Upper lobe of left lung (tissue), 6 donors: ENCODE measurements around the gene SFXN1. TPM values are rescaled to one million over a fixed set of nuclear protein-coding genes. Genes with fewer than 3 reads are reported as not detected.
"Not testable (repeated sequence)": the region's sequence is repeated elsewhere in the genome, so short reads cannot be mapped to it uniquely, and the experiment has no call there.

Source experiments
- ATAC-seq, 2 donors: fragments of 200-7000 bp; cut with Tn5 transposase; one replicate each; pipeline ENCODE4 v1.9.1; 2022; ENCODE audit warnings: mild to moderate bottlenecking in 2 of 2, moderate library complexity in 2 of 2; ENCODE audit not compliant: low FRiP score in 2 of 2
- DNase-seq, 2 donors: peaks; one replicate each; pipeline ENCODE4 v3.0.0-alpha.2; 2019 to 2020
- H3K27ac ChIP-seq, 4 donors: fragments of 200-600 bp; sonication (generic); one replicate each; pipeline ENCODE4 v1.5.1; 2016 to 2019
- H3K27me3 ChIP-seq, 4 donors: fragments of 200-600 bp; sonication (generic); one replicate each; pipeline ENCODE4 v1.5.1; 2017 to 2019
- H3K36me3 ChIP-seq, 4 donors: fragments of 200-600 bp; sonication (generic); one replicate each; pipeline ENCODE4 v1.5.1; 2016 to 2019
- H3K4me1 ChIP-seq, 4 donors: fragments of 200-600 bp; sonication (generic); one replicate each; pipeline ENCODE4 v1.5.1; 2018 to 2019
- H3K4me3 ChIP-seq, 4 donors: fragments of 200-600 bp; sonication (generic); one replicate each; pipeline ENCODE4 v1.5.1; 2017 to 2019; ENCODE audit warnings: mild to moderate bottlenecking in 2 of 4, moderate library complexity in 1 of 4
- H3K9me3 ChIP-seq, 4 donors: fragments of 200-600 bp; sonication (generic); one replicate each; pipeline ENCODE4 v1.5.1; 2018 to 2019
- EP300 ChIP-seq, 4 donors: sonication (generic); formaldehyde crosslinking; IDR thresholded peaks; one replicate each; pipeline ENCODE4 v1.5.1; 2017; ENCODE audit warnings: antibody characterized with exemption in 4 of 4, control low read depth in 2 of 4
- POLR2A ChIP-seq, 4 donors: fragments of 450-650 bp; IDR thresholded peaks; one replicate each; pipeline ENCODE4 v1.5.1; 2016 to 2017; ENCODE audit warnings: antibody characterized with exemption in 4 of 4, mild to moderate bottlenecking in 2 of 4
- POLR2AphosphoS5 ChIP-seq, 2 donors: sonication (generic); formaldehyde crosslinking; IDR thresholded peaks; one replicate each; pipeline ENCODE4 v1.5.1; 2017; ENCODE audit warnings: antibody characterized with exemption in 2 of 2
- WGBS, 2 donors: methylation state at CpG; one replicate each; pipeline ENCODE4 v1.1.5; 2017 to 2018; 5-methylcytosine and 5-hydroxymethylcytosine counted together
- total RNA-seq, 6 donors: library from RNA; depleted of rRNA in 4 of 6; stranded (reverse); fragments of >200 nt in 4 of 6; gene quantifications; one replicate each; pipeline versions ENCODE4 v1.1.0 to v1.2.1, GENCODE V29; 2016 to 2021
- TF ChIP-seq, protein P1 (sequence below), 6 experiments: fragments of 450-650 bp in 4 of 6; fragments of 200-600 bp in 2 of 6; sonication (generic) in 2 of 6; IDR thresholded peaks; one replicate each; pipeline ENCODE4 v1.5.1; 2016 to 2019; ENCODE audit warnings: antibody characterized with exemption in 6 of 6
- donor health status: DM: no; HTN: no; CAD: no; lungs with moderate emphysema.
- donor health status: DM: no; HTN: yes; CAD: no; lungs with severe emphysema.

The SFXN1 gene
- total RNA-seq, 6 donors from 2014 or later = 5.2 to 47.1 (median 18.3) TPM

DNA sequence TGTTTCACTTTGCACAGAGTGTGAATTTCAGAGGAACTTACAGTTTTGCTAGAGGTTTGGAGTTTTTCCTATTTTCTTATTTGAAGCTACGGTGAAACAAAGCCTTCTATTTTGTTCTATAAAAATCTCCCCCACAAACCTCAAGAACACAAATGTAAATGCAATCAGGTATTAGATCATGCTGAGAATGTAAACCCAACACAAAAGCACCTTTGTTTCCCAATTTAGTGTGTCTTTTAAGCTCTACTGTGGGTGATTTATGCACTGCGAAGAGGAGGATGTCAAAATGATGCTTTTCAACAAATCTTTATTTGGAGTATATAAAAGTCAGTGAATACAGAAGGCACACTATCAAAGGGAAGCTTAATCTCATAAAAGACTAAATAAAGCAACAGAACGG is 30.1 kb upstream of the SFXN1 start:
- Histone ChIP-seq H3K27ac (no peak overlapping the region), H3K4me3 (no peak overlapping the region), H3K4me1 (peaks cover 0 to 17% (median 13%) of the 10 kb centered on the region in 4 donors), H3K27me3 (peaks cover 0 to 18% (median 7%) of the 10 kb centered on the region in 4 donors), H3K36me3 (no peaks in the 10 kb centered on the region), H3K9me3 (no peaks in the 10 kb centered on the region)
- ATAC-seq = no peak
- DNase-seq = no peak
- TF ChIP-seq EP300 (IDR thresholded peaks at IDR 0.05) (no peak), POLR2AphosphoS5 (IDR thresholded peaks at IDR 0.05) (no peak), POLR2A (IDR thresholded peaks at IDR 0.05) (no peak)
- TF ChIP-seq, protein P1, sequence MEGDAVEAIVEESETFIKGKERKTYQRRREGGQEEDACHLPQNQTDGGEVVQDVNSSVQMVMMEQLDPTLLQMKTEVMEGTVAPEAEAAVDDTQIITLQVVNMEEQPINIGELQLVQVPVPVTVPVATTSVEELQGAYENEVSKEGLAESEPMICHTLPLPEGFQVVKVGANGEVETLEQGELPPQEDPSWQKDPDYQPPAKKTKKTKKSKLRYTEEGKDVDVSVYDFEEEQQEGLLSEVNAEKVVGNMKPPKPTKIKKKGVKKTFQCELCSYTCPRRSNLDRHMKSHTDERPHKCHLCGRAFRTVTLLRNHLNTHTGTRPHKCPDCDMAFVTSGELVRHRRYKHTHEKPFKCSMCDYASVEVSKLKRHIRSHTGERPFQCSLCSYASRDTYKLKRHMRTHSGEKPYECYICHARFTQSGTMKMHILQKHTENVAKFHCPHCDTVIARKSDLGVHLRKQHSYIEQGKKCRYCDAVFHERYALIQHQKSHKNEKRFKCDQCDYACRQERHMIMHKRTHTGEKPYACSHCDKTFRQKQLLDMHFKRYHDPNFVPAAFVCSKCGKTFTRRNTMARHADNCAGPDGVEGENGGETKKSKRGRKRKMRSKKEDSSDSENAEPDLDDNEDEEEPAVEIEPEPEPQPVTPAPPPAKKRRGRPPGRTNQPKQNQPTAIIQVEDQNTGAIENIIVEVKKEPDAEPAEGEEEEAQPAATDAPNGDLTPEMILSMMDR (IDR thresholded peaks at IDR 0.05) = no peak
- WGBS, 2 donors = 42% methylated on average over 3 of the region's 3 CpGs

DNA sequence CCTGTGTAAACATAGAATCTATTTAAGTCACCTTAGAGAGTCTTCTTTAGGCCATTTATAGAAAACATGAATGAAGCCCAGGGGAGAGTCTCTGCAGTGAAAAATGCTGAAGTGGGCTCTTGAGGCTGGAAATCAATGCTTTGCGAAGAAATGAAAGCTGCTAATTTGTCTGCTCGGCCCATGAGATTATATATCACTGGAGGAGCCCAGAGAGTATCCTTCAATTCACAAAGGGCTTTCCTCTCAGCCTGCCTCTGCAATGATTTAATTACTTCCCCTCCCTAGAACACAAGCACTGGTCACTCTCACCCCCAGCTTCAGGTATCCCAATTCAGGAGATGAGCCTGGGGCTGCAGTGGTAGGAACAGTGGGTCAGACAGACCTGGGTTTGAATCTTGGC is 26.2 kb upstream of the SFXN1 start:
- H3K9me3 ChIP-seq = no peaks in the 10 kb centered on the region
- H3K4me3 ChIP-seq = no peak overlapping the region
- no peak for ATAC-seq
- no peak for DNase-seq
- no peaks in the 10 kb centered on the region for H3K36me3 ChIP-seq
- no peaks in the 10 kb centered on the region for H3K4me1 ChIP-seq
- H3K27ac ChIP-seq = no peak overlapping the region
- no peaks in the 10 kb centered on the region for H3K27me3 ChIP-seq
- 74 to 76% methylated on average over 2 of the region's 2 CpGs for WGBS, 2 donors
- TF ChIP-seq POLR2A (IDR thresholded peaks at IDR 0.05) = no peak
- no peak for TF ChIP-seq EP300 (IDR thresholded peaks at IDR 0.05)
- no peak for TF ChIP-seq POLR2AphosphoS5 (IDR thresholded peaks at IDR 0.05)
- TF ChIP-seq, protein P1 (IDR thresholded peaks at IDR 0.05) = no peak

DNA sequence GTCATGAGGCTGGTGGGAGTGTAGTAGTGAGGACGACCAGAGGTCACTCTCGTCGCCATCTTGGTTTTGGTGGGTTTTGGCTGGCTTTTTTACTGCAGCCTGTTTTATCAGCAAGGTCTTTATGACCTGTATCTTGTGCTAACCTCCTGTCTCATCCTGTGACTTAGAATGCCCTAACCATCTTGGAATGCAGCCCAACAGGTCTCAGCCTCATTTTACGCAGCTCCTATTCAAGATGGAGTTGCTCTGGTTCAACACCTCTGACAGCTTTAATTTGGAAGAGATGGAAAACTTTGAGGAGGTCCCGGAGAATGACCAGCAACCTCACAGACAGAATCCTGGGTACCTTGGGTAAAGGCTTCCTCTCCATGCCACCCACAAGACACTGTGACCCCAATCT is 24.0 kb upstream of the SFXN1 start:
- H3K4me1 ChIP-seq, H3K27ac ChIP-seq, ATAC-seq, H3K36me3 ChIP-seq, H3K27me3 ChIP-seq, H3K9me3 ChIP-seq, DNase-seq, H3K4me3 ChIP-seq: not testable (repeated sequence)
- WGBS, 2 donors = 90 to 91% methylated on average over 5 of the region's 5 CpGs

DNA sequence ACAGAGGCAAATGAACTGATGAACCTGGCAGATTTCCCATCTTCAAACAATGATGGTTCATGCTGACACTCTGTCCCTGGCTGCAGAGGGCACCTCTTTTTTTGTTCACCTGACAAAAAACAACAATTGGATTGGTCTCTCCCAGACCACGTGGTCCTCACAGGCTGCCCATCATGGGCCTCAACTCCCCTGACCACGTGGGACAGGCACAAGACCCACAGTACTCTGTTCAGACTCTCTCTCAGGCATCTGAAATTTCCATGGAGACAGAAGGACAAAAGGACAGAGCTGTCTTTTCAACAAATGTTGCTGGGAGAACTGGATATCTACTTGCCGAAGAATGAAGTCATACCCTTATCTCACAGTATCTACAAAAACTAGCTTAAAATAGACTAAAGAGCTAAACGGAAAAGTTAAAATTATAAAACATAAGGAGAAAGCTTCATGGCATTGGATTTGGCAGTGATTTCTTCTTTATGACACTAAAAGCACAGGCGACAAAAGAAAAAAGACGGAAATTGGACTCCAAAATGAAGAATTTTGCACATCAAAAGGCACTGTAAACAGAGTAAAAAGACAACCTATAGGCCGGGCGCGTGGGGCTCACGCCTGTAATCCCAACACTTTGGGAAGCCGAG is 22.1 kb upstream of the SFXN1 start:
- WGBS, 2 donors = 81 to 84% methylated on average over 11 of the region's 11 CpGs
- no peak overlapping the region for H3K27ac ChIP-seq
- no peak overlapping the region for H3K4me3 ChIP-seq
- no peak for ATAC-seq
- DNase-seq = no peak
- no peaks in the 10 kb centered on the region for H3K4me1 ChIP-seq
- no peaks in the 10 kb centered on the region for H3K27me3 ChIP-seq
- H3K36me3 ChIP-seq = no peaks in the 10 kb centered on the region
- no peaks in the 10 kb centered on the region for H3K9me3 ChIP-seq
- no peak for TF ChIP-seq POLR2AphosphoS5 (IDR thresholded peaks at IDR 0.05)
- TF ChIP-seq, protein P1 (IDR thresholded peaks at IDR 0.05) = no peak

DNA sequence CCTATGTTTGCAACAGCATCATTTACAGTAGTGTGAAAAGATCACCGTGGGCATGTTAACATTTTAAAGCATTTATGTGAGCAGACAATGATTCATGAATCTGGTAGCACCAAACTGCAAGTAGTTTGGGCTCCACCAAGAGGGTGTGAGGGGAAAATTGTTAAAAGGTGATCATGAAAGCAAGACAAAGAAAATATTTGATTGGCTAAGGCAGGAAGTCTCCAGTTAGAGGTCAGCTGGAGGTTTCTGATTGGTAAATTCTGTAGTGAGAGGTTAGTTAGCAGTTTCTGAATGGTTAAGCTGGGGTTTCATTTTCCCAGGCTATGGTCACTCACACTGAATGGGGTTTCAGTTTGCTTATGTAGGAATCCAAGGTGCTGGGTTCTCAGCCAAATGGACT is 20.9 kb upstream of the SFXN1 start:
- ATAC-seq = no peak
- H3K27me3 ChIP-seq = no peaks in the 10 kb centered on the region

More for the DNA sequence above, 20.9 kb upstream of the SFXN1 start:
- no peak for TF ChIP-seq POLR2A (IDR thresholded peaks at IDR 0.05)
- TF ChIP-seq POLR2AphosphoS5 (IDR thresholded peaks at IDR 0.05) = no peak
- no peak for TF ChIP-seq EP300 (IDR thresholded peaks at IDR 0.05)
- TF ChIP-seq, protein P1 (IDR thresholded peaks at IDR 0.05) = no peak
- H3K4me1 ChIP-seq = no peaks in the 10 kb centered on the region
- no peaks in the 10 kb centered on the region for H3K36me3 ChIP-seq
- no peak overlapping the region for H3K27ac ChIP-seq
- WGBS, 2 donors = 78 to 79% methylated on average over 1 of the region's 1 CpG
- H3K4me3 ChIP-seq = no peak overlapping the region
- no peaks in the 10 kb centered on the region for H3K9me3 ChIP-seq
- DNase-seq = no peak
